Activated CD8-positive, alpha-beta memory T cell treated with anti-CD3 and anti-CD28 coated beads for 4 hours (primary cell): Measurements from ENCODE around the gene JUNB.
A peak's percentile ranks its signal among the peaks of the same experiment; 100 is the strongest.
"Not testable (repeated sequence)": the region's sequence is repeated elsewhere in the genome, so short reads cannot be mapped to it uniquely, and the experiment has no call there.

ENCODE experiments used
- DNase-seq, 2 donors: peaks; one replicate each; pipeline ENCODE4 v3.0.0-alpha.2; 2020; ENCODE audit warnings: low read depth in 2 of 2

JUNB gene

GRCh38 chr19:12789098-12789903 is 2.0 kb upstream of the JUNB start:
- no peak for DNase-seq

DNA sequence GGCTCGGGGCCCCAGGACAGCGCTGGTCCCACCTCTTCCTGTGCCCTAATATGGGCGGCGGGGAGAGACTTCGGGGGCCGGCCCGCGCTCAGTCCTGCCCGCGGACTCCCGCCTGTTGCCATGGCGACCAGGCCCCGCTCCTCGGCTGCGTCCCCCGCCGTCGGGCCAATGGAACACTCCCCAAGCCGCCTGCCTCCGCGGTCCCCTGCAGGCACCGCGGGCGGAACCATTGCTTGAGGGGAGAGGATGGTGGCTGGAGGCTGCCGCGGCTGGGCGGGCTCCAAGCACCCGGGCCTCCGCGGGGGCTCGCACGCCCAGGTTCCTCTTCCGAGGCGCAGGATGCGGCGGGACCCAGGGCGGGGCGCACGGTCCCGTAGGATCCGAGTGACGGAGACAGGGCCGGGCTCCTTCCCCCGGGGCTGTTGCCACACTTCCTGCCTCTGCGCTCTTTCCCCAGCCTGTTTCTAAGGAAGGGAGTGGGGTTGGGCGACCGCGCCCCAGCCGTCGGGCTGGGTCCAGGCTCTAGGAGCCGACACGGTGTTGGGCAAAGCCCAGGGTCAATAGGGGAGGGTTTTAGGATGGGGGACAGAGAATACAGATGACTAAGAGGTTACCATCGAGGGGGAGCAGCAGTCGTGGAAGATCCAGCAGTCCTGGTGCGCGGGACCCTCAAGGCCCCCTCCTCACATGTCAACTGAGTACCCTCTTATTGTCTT is 1.2 kb upstream of the JUNB start:
- peak; percentile 79 to 82 for DNase-seq

- DNase-seq = no peak
These were observed 500 bp upstream of the JUNB start for GRCh38 chr19:12790628-12791344.

DNA sequence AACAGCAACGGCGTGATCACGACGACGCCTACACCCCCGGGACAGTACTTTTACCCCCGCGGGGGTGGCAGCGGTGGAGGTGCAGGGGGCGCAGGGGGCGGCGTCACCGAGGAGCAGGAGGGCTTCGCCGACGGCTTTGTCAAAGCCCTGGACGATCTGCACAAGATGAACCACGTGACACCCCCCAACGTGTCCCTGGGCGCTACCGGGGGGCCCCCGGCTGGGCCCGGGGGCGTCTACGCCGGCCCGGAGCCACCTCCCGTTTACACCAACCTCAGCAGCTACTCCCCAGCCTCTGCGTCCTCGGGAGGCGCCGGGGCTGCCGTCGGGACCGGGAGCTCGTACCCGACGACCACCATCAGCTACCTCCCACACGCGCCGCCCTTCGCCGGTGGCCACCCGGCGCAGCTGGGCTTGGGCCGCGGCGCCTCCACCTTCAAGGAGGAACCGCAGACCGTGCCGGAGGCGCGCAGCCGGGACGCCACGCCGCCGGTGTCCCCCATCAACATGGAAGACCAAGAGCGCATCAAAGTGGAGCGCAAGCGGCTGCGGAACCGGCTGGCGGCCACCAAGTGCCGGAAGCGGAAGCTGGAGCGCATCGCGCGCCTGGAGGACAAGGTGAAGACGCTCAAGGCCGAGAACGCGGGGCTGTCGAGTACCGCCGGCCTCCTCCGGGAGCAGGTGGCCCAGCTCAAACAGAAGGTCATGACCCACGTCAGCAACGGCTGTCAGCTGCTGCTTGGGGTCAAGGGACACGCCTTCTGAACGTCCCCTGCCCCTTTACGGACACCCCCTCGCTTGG is 966 bp downstream of the JUNB start:
- DNase-seq = peak; percentile 66 to 74

- DNase-seq = no peak
These were observed 1.6 kb downstream of the JUNB start for GRCh38 chr19:12792853-12793289.

GRCh38 chr19:12793290-12794195 is 2.3 kb downstream of the JUNB start:
- DNase-seq = peak; percentile 89

DNA sequence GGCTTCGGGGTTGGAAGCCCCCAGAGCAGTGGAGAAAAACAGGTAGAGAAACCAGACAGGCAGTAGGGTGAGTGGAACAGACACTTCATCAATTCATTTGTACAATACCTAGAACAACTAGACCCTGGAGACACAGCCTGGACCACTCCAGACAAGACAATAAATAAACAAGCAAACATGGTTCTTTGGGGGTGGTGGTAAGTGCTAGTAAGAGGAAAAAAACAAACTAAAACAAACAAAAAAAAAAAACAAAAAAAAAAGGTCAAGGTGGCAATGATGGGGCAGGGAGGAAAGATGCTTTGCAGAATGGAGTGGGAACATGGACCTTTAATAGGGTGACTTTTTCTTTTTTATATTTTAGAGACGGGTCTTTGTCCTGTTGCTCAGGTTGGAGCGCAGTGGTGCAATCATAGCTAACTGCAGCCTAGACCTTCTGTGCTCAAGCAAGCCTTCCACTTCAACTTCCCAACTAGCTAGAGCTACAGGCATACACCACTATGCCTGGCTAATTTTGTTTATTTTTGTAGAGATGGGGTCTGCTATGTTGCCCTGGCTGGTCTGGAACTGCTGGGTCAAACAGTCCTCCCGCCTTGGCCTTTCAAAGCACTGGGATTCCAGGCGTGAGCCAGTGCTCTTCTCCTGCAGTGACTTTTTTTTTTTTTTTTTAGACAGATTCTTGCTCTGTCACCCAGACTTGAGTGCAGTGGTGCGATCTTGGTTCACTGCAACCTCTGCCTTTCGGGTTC is 3.1 kb downstream of the JUNB start:
- no peak for DNase-seq

GRCh38 chr19:12794971-12795381 is 3.7 kb downstream of the JUNB start:
- DNase-seq = no peak

DNA sequence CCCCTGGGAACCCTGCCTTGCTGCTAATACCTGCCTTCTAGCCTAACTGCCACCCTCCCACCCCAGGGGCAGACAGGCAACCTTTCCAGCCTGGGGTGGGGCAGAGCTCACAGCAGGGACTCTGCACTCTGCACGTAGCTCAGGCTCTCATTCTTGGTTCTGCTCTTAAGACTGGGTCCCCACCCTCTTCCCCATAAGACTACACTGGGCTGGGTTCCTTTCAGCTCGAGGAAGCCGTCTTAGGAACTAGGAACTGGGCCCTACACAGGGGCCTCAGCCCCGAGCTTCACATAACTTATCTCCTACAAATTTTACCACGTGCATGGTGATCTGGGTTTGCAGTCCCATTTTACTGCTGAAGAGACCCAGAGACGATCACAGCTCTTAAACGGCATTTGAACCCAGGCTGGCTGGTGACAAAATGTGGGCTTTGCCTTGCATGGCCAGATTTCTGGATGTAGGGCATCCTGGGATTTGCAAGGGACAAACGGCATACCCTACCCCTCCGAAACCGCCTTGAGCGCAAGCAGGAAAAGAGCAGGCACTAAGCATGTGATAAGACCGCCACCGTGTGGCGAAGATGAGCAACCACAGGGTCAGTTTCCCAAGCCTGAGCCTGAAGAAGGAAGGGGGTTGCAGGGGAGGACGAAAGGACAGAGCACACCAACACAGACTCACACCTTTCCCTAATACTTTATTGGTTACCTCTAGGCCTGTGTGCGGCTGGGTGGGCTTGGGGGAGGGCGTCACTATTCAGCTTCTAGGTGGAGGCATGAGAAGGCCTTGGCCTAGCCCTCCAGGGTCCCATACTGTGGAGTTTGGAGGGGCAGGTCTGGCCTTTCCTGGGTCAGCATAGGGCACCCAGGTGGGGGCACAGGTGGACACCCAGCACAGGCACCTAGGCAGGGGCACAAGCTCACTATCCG is 5.1 kb downstream of the JUNB start:
- DNase-seq = no peak

- no peak for DNase-seq
These were observed 5.9 kb downstream of the JUNB start for GRCh38 chr19:12797141-12797587.

- DNase-seq = not testable (repeated sequence)
These were observed 6.3 kb downstream of the JUNB start for GRCh38 chr19:12797607-12798006.

- DNase-seq = no peak
These were observed 8.6 kb downstream of the JUNB start for GRCh38 chr19:12799742-12800465.

GRCh38 chr19:12800466-12800770 is 9.1 kb downstream of the JUNB start:
- no peak for DNase-seq

DNA sequence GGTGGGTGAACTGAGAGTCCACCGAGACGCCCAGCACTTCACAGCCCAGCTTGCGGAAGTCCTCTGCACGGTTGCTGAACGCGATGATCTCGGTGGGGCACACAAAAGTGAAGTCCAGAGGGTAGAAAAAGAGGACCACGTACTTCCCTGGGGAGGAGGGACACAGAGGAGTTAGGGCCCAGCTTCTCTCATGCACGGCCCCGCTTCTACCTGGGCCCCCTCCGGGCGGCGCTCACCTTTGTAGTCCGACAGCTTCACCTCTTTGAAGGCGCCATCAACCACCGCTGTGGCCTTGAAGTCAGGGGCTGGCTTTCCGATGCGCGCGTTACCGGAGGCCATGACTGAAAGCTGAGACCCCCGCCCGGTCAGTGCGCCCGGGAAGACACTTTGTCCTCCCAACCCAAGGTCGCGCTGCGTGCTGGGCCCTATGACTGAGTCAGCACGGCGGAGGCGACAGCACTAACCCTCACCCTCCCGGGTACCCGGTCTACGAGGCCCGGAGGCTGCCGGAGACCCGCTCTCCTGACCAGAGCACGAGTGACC is 9.7 kb downstream of the JUNB start:
- no peak for DNase-seq

DNA sequence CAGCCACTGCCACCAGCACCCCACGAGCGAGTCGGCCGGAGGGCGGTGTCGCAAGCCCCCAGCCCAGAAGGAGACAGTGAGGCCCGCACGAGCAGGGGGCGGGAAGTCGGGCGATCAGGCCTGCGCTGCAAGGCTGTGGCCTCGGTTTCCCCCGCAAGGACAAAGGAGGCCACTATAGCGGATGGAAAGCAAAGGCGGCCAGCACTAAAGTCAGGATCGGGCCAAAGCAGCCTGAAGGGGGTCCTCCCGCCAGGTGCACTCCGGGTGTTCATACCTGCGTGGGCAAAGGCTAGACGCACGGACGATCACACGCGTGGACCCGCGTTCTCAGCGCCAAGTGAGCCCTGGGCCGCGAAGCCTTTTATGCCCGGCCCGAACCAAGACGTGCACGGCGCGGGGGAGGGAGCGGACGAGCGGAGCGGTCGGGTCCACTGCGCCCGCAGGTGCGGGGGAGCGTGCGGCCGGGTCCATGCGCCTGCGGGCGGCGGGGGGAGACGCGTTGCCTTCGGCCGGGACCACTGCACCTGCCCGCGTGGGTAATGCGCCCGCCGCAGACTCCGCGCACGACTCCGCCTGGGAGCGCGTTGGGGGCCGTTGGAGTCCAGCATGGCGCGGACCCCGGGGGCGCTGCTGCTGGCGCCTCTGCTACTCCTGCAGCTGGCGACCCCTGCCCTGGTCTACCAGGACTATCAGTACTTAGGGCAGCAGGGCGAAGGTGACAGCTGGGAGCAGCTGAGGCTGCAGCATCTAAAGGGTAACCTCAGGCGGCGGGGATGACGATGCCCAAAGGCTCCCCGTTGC is 10.4 kb downstream of the JUNB start, which contains the start of the genes PRDX2 and THSD8:
TSS of gene PRDX2 (minus strand) at position 335 of the 801 bp plus-strand sequence. CDS start 539 bp downstream, outside the sequence.
TSS of gene THSD8 (plus strand) at position 604 of the 801 bp plus-strand sequence. CDS start at position 607, 3 bp downstream.
- DNase-seq = no peak

GRCh38 chr19:12802267-12803106 is 11.2 kb downstream of the JUNB start:
- no peak for DNase-seq
